OCI-LY3 (cell line): ENCODE results near the gene RNGTT.

Source experiments
- EZH2phosphoT487 ChIP-seq: fragments of 200-600 bp; shearing (Covaris generic); IDR thresholded peaks from 2 replicates; pipeline ENCODE4 v1.6.1; 2018; ENCODE audit warnings: antibody characterized with exemption, mixed run types, low read depth
- TF ChIP-seq, protein P1 (sequence below): fragments of 200-600, 300-600 bp; sonication (generic); IDR thresholded peaks from 2 replicates; pipeline ENCODE4 v1.5.1; 2014; ENCODE audit warnings: antibody characterized with exemption, low read length, low read depth

GRCh38 chr6:88884361-88884760 lies 79.1 kb downstream of the RNGTT start:
- TF ChIP-seq, protein P1, sequence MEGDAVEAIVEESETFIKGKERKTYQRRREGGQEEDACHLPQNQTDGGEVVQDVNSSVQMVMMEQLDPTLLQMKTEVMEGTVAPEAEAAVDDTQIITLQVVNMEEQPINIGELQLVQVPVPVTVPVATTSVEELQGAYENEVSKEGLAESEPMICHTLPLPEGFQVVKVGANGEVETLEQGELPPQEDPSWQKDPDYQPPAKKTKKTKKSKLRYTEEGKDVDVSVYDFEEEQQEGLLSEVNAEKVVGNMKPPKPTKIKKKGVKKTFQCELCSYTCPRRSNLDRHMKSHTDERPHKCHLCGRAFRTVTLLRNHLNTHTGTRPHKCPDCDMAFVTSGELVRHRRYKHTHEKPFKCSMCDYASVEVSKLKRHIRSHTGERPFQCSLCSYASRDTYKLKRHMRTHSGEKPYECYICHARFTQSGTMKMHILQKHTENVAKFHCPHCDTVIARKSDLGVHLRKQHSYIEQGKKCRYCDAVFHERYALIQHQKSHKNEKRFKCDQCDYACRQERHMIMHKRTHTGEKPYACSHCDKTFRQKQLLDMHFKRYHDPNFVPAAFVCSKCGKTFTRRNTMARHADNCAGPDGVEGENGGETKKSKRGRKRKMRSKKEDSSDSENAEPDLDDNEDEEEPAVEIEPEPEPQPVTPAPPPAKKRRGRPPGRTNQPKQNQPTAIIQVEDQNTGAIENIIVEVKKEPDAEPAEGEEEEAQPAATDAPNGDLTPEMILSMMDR, result no peak
- no peak for TF ChIP-seq EZH2phosphoT487
